SK-N-SH (cell line): ENCODE results near the gene BLOC1S1. TPM values are rescaled to one million over a fixed set of nuclear protein-coding genes. Genes with fewer than 3 reads are reported as not detected.

ENCODE experiments used
- CTCF ChIA-PET: fragments of 300-600, 350-600 bp; formaldehyde crosslinking; extraction: SDS; loops from one replicate; lab custom pipeline; 2021; lab: Yijun Ruan, JAX
- POLR2A ChIA-PET: fragments of 350-600 bp; sonication (Branson Sonifier 250); formaldehyde crosslinking; extraction: SDS; loops from one replicate; lab custom pipeline; 2020; ENCODE audit warnings: antibody characterized with exemption, inconsistent platforms; lab: Yijun Ruan, JAX
- DNase-seq: peaks from one replicate; pipeline ENCODE4 v3.0.0; 2012
- H2AFZ ChIP-seq: fragments of 200-600 bp; sonication (generic); 2 replicates; pipeline ENCODE4 v1.8.1; 2016; ENCODE audit warnings: antibody characterized with exemption, mild to moderate bottlenecking, low read depth
- H3F3A ChIP-seq: fragments of 200-600 bp; sonication (generic); replicated peaks from 2 replicates; pipeline ENCODE3; 2016; ENCODE audit warnings: antibody characterized with exemption, mild to moderate bottlenecking; ENCODE audit not compliant: insufficient read depth
- H3K27ac ChIP-seq, 2 experiments: fragments of 200-500 bp in 1 of 2; fragments of 200-600 bp in 1 of 2; sonication (Bioruptor generic) in 1 of 2; sonication (generic), shearing (Covaris generic) in 1 of 2; 2 replicates each; pipeline versions ENCODE4 v1.5.1 to v1.6.1; 2014 to 2016; ENCODE audit warnings: low read depth in 2 of 2, inconsistent platforms in 1 of 2, low read length in 1 of 2, mild to moderate bottlenecking in 1 of 2, mixed read lengths in 1 of 2
- H3K27me3 ChIP-seq: fragments of 200-600 bp; sonication (generic), shearing (Covaris generic); 2 replicates; pipeline ENCODE4 v1.6.1; 2016; ENCODE audit warnings: mixed run types; ENCODE audit not compliant: insufficient read depth
- H3K36me3 ChIP-seq, 2 experiments: fragments of 200-500 bp in 1 of 2; fragments of 200-600 bp in 1 of 2; sonication (Bioruptor generic) in 1 of 2; sonication (generic) in 1 of 2; replicated peaks in 1 of 2; 2 replicates each; pipeline versions ENCODE3 to v1.5.1; 2014 to 2016; ENCODE audit warnings: low read length in 1 of 2, mild to moderate bottlenecking in 1 of 2; ENCODE audit not compliant: insufficient read depth in 2 of 2, control insufficient read depth in 1 of 2
- H3K4me1 ChIP-seq, 2 experiments: fragments of 200-500 bp in 1 of 2; fragments of 200-600 bp in 1 of 2; sonication (Bioruptor generic) in 1 of 2; sonication (generic), shearing (Covaris generic) in 1 of 2; 2 replicates each; pipeline versions ENCODE4 v1.5.1 to v1.6.1; 2014 to 2016; ENCODE audit warnings: low read depth in 1 of 2, low read length in 1 of 2, mixed run types in 1 of 2; ENCODE audit not compliant: insufficient read depth in 2 of 2, control insufficient read depth in 1 of 2
- H3K4me2 ChIP-seq: fragments of 200-600 bp; sonication (generic), shearing (Covaris generic); 2 replicates; pipeline ENCODE4 v1.6.1; 2017; ENCODE audit warnings: mixed run types
- H3K4me3 ChIP-seq, 2 experiments: fragments of 200-500 bp in 1 of 2; fragments of 200-600 bp in 1 of 2; sonication (Bioruptor generic) in 1 of 2; sonication (generic), shearing (Covaris generic) in 1 of 2; 2 replicates each; pipeline versions ENCODE4 v1.5.1 to v1.8.1; 2014 to 2016; ENCODE audit warnings: low read depth in 2 of 2, inconsistent platforms in 1 of 2, low read length in 1 of 2, mild to moderate bottlenecking in 1 of 2, mixed read lengths in 1 of 2, moderate library complexity in 1 of 2
- H3K79me2 ChIP-seq: fragments of 200-600 bp; sonication (generic); 2 replicates; pipeline ENCODE4 v1.8.1; 2017; ENCODE audit warnings: mild to moderate bottlenecking; ENCODE audit not compliant: insufficient read depth
- H3K9ac ChIP-seq: fragments of 200-600 bp; sonication (generic); 2 replicates; pipeline ENCODE4 v1.6.1; 2017; ENCODE audit warnings: mixed run types
- H3K9me2 ChIP-seq: fragments of 200-600 bp; sonication (generic); 2 replicates; pipeline ENCODE4 v1.6.1; 2017; ENCODE audit warnings: mixed run types
- H3K9me3 ChIP-seq: fragments of 200-600 bp; sonication (generic); 2 replicates; pipeline ENCODE4 v1.6.1; 2017; ENCODE audit warnings: mixed run types, mild to moderate bottlenecking, moderate library complexity
- H4K20me1 ChIP-seq: fragments of 200-600 bp; sonication (generic); 2 replicates; pipeline ENCODE4 v1.6.1; 2017; ENCODE audit warnings: mild to moderate bottlenecking, mixed run types; ENCODE audit not compliant: insufficient read depth
- ELF1 ChIP-seq: IDR thresholded peaks from 2 replicates; pipeline ENCODE4 v1.4.0; 2012
- FOXM1 ChIP-seq: IDR thresholded peaks from 2 replicates; pipeline ENCODE4 v1.4.0; 2012; ENCODE audit warnings: low read depth, mild to moderate bottlenecking
- GATA2 ChIP-seq: sonication (generic); formaldehyde crosslinking; IDR thresholded peaks from 2 replicates; pipeline ENCODE4 v1.5.0; 2020; ENCODE audit warnings: mild to moderate bottlenecking, missing genetic modification reagents
- IRF3 ChIP-seq: fragments of 150-350 bp; IDR thresholded peaks from 2 replicates; pipeline ENCODE4 v1.6.1; 2016; ENCODE audit warnings: mild to moderate bottlenecking, low read depth, low read length
- NRF1 ChIP-seq: IDR thresholded peaks from 2 replicates; pipeline ENCODE4 v1.6.1; 2012; ENCODE audit warnings: low read depth, mild to moderate bottlenecking, low read length
- PBX3 ChIP-seq: IDR thresholded peaks from 2 replicates; pipeline ENCODE4; 2012
- POLR2AphosphoS5 ChIP-seq: IDR thresholded peaks from 2 replicates; pipeline ENCODE4 v1.6.1; 2012; ENCODE audit warnings: low read depth, low read length
- RCOR1 ChIP-seq: fragments of 150-350 bp; IDR thresholded peaks from 2 replicates; pipeline ENCODE4 v1.6.1; 2017; ENCODE audit warnings: antibody characterized with exemption, low read length
- REST ChIP-seq: IDR thresholded peaks from 2 replicates; pipeline ENCODE4 v1.6.1; 2012; ENCODE audit warnings: mild to moderate bottlenecking, low read depth, low read length, moderate library complexity
- SMC3 ChIP-seq: IDR thresholded peaks from 2 replicates; pipeline ENCODE4 v1.6.1; 2012; ENCODE audit warnings: low read depth, low read length, improper control_type of control experiment
- TCF12 ChIP-seq: IDR thresholded peaks from 2 replicates; pipeline ENCODE4 v1.4.0; 2012
- USF2 ChIP-seq: fragments of 150-350 bp; IDR thresholded peaks from 2 replicates; pipeline ENCODE4 v1.6.1; 2017; ENCODE audit warnings: antibody characterized with exemption, low read length, low read depth, borderline replicate concordance
- ZBTB33 ChIP-seq: IDR thresholded peaks from 2 replicates; pipeline ENCODE4 v1.4.0; 2012; ENCODE audit warnings: low read depth, borderline replicate concordance
- WGBS: methylation state at CpG from one replicate; pipeline ENCODE4 v1.1.6; 2017; ENCODE audit warnings: low lambda C conversion rate; 5-methylcytosine and 5-hydroxymethylcytosine counted together
- polyA plus RNA-seq, 3 experiments: library from polyadenylated mRNA; depleted of rRNA; stranded (reverse); fragments of >200 nt; gene quantifications; 2 replicates each; pipeline ENCODE4 v1.2.3, GENCODE V29; 2012

The BLOC1S1 gene
- polyA plus RNA-seq, 1 of the 3 experiments (the other 2 are of a cell fraction) = 331 TPM

- Histone ChIP-seq H3K79me2 (no peaks in the 10 kb centered on the region), H3K9ac (no peak overlapping the region), H3K27me3 (no peaks in the 10 kb centered on the region), H4K20me1 (no peaks in the 10 kb centered on the region), H3K27ac (no peak overlapping the region), H3K9me3 (no peaks in the 10 kb centered on the region), H3K4me1 (no peaks in the 10 kb centered on the region), H3K36me3 (peaks cover 69 to 75% of the 10 kb centered on the region in 2 experiments), H2AFZ (no peak overlapping the region), H3K9me2 (no peaks in the 10 kb centered on the region), H3K4me2 (no peak overlapping the region), H3F3A (peaks cover 26% of the 10 kb centered on the region)
- ChIA-PET CTCF (interaction anchor here (2.4 to 2.7 kb wide), 2 partner anchors 16 to 42 kb away, joined by 11 to 14 read pairs; no protein-coding TSS in a partner anchor), POLR2A (interaction anchor here (1.9 kb wide), 1 partner anchor 12 kb away, joined by 6 read pairs; no protein-coding TSS in a partner anchor)
- 89% methylated on average over 2 of the region's 2 CpGs for WGBS
- TF ChIP-seq ELF1 = no peak
- no peak for TF ChIP-seq SMC3
- TF ChIP-seq FOXM1 = no peak
- TF ChIP-seq ZBTB33 = no peak
- TF ChIP-seq, all 33 proteins: peak for 0
- no peak overlapping the region for H3K4me3 ChIP-seq
- DNase-seq = no peak
Observed at GRCh38 chr12:55755246-55755645, 39.4 kb downstream of the BLOC1S1 start.

GRCh38 chr12:55757701-55758100 is 41.9 kb downstream of the BLOC1S1 start:
- peaks cover 5% of the 10 kb centered on the region; the same call in 1 of the 2 replicates for H3K79me2 ChIP-seq
- peaks cover 63 to 79% of the 10 kb centered on the region in 2 experiments for H3K36me3 ChIP-seq
- H3K4me2 ChIP-seq = no peak overlapping the region
- H3F3A ChIP-seq = peaks cover 26% of the 10 kb centered on the region
- H3K9me2 ChIP-seq = no peaks in the 10 kb centered on the region
- CTCF ChIA-PET = interaction anchor here (0.7 to 2.5 kb wide), 8 partner anchors 8 to 173 kb away, joined by 3 to 13 read pairs (median 4); partner anchors contain the start of genes DGKA and RDH5
- POLR2A ChIA-PET = no interaction called here
- no peak overlapping the region for H3K27ac ChIP-seq
- no peak overlapping the region for H3K9ac ChIP-seq
- WGBS = 82% methylated on average over 2 of the region's 2 CpGs
- no peaks in the 10 kb centered on the region for H3K4me1 ChIP-seq
- no peaks in the 10 kb centered on the region for H3K27me3 ChIP-seq
- no peak overlapping the region for H3K4me3 ChIP-seq
- no peak overlapping the region for H2AFZ ChIP-seq
- H3K9me3 ChIP-seq = no peaks in the 10 kb centered on the region
- no peaks in the 10 kb centered on the region for H4K20me1 ChIP-seq
- no peak for DNase-seq
- no peak for TF ChIP-seq ELF1
- no peak for TF ChIP-seq NRF1
- no peak for TF ChIP-seq USF2
- TF ChIP-seq ZBTB33 = no peak
- no peak for TF ChIP-seq IRF3
- no peak for TF ChIP-seq SMC3
- TF ChIP-seq GATA2 (CRISPR knock-in tag) = no peak
- TF ChIP-seq PBX3 = no peak
- TF ChIP-seq POLR2AphosphoS5 = no peak
- TF ChIP-seq TCF12 = no peak
- TF ChIP-seq RCOR1 = no peak
- TF ChIP-seq REST = no peak
